ENCODE data around the gene BCL7A. TPM values are rescaled to one million over a fixed set of nuclear protein-coding genes. Genes with fewer than 3 reads are reported as not detected.

Gene BCL7A
- polyA plus RNA-seq, 1 donor, result 16.8 TPM

DNA sequence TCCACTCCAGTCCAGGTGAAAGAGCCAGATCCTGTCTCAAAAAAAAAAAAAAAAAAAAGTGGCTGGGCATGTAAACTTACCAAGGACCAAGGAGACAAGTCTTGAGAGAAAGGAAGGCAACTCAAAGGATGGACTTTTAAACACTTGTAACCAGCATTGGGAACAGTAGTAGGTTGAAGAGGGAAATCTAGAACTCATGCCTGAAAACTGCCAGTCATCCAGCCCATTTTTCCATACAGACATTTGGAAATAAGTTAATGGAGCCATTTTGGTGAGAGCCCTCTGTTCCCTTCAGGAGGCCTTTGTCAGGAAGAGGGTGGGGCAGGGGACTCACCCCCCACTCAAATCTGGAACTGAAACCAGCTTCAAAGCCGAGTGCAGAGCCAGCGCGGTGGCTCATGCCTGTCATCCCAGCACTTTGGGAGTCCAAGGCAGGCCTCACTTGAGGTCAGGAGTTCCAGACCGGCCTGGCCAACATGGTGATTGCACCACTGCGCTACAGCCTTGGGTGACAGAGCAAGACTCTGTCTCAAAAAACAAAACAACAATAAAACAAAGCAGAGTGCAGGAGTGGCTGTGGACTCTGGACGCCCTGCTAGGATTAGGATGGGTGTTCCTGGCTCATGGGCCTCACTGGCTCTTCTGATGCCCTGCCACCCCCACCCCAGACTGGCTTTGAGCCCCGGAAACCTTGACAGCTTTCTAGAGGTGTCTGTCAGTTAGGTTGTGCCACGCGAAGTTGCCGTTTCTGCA lies 55.2 kb downstream of the BCL7A start:
- no peak for DNase-seq (ENCODE audit: low read depth)

DNA sequence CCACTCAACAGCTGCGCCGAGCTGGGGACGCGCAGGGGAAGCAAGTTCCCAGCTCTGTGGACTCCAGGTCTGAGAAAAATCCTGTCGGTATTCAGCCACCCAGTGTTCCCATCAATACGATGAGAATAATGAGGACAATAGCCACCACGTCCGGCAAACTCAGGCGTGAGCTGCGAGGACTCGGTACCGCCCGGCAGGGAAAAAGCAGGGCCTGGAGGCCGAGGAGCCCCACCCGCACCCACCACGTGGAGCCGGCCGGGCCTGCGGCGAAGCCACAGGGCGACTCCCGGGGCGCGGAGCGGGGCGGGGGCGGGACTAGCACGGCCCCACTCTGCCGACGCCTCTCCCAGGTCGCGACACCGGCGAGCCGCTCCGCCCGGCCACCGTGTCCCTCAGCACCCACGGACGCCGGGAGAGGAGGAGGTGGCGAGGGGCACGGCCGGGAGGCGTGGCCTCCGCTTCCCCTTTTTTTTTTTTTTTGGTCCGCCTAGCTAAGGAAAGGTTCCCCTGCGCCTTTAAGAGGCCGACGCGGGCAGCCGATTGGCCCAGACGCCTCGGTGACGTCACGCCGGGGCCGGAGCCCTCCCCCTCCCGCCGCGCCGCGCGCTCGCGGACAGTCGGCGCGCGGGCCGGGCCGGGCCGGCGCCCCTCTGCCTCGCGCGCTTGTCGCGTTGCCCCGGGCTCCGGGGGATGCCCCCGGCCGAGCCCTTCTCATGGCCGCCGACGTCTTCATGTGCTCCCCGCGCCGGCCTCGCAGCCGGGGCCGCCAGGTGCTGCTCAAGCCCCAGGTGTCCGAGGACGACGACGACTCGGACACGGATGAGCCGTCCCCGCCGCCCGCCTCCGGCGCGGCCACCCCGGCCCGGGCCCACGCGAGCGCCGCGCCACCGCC lies 56.7 kb downstream of the BCL7A start, which contains the start of gene MLXIP:
MLXIP (plus strand) TSS at position 616 of the 892 bp plus-strand sequence; CDS start at position 714, 98 bp downstream.
- peak; percentile 78 for DNase-seq (ENCODE audit: low read depth)

DNA sequence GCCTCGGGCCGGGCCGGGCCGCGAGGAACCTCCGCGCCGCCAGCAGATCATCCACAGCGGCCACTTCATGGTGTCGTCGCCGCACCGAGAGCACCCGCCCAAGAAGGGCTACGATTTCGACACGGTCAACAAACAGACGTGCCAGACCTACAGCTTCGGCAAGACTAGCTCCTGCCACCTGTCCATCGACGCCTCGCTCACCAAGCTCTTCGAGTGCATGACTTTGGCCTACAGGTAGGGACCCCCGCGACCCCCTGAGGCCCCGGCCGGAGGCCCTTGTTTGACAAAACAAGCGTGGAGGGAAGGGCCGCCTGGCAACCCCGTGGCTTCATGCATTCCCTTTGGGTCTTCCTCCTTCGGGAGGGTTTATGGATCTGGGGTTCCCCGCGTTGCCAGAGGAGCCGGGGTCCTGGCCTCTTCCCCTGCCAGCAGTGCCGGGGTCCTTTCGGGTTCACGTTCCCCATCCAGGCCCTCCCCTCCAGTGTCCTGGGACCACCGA lies 57.4 kb downstream of the BCL7A start:
- DNase-seq (ENCODE audit: low read depth), result no peak

DNA sequence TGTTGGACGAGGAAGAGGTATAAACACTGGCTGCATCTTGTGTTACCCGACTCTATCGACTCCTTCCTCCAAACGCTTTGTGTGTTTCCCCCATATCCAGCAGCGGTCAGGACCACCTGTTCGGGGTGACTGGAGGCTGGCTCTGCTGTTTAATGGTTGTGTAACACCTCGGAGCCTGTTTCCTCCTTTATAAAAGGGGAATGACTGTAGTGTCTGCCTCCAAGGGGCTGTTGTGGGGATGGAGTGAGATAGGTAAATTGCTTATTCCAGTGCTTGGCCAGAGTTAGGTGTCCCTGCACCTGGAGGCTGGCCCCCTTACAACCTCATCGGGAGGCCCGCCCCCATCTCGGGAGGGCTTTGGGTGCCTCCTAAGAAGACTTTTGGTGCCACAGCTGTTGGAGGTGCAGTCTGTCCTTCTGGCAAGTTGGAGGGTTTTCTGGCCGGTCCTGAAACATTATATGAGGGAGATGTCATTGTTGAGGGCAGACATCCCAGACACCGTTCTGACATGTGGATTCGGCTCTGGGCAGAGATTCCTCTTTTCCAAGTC lies 57.9 kb downstream of the BCL7A start:
- DNase-seq (ENCODE audit: low read depth), result no peak

DNA sequence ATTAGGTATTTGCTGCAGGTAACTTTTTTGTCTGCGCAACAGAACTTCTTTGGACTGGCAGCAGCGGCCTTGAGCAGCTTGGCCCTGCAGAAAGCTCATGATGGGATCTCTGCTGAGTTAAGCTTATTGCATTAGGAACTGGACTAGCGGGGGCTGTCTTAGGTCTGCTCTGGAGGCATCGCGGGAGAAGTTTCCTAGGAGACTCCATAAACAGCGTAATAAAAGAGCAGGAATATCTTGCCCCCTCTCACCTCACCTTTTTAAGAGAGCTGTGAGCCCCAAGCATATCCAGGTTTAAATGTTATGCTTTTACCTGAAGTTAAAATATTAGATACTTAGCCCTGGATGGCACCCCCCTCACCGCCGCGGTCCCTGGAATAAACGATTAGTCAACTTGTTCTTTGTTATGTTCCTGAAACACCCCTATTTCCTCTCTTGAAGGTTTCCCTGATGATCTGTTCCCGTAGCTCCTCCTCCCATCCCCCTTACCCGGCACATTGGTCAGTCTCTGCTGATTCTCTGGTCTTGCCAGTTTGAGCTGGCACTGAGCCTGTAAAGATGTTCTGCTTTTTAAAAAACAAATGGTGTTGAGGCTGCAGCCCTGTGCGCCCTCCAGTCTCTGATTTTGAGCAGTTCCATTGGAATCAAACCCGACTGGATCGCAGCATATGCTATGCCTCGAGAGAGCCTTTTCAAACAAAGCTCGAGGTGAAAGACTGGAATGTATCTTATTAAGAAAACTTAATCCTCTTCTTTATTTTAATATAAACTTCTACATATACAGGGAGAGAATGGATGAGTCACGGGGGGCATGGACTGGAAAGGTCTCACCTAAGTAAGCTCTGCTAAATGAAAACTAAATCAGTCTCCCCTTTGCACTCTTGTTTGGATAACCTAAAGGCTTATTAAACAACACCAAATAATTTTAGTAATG lies 58.7 kb downstream of the BCL7A start:
- no peak for DNase-seq (ENCODE audit: low read depth)

DNA sequence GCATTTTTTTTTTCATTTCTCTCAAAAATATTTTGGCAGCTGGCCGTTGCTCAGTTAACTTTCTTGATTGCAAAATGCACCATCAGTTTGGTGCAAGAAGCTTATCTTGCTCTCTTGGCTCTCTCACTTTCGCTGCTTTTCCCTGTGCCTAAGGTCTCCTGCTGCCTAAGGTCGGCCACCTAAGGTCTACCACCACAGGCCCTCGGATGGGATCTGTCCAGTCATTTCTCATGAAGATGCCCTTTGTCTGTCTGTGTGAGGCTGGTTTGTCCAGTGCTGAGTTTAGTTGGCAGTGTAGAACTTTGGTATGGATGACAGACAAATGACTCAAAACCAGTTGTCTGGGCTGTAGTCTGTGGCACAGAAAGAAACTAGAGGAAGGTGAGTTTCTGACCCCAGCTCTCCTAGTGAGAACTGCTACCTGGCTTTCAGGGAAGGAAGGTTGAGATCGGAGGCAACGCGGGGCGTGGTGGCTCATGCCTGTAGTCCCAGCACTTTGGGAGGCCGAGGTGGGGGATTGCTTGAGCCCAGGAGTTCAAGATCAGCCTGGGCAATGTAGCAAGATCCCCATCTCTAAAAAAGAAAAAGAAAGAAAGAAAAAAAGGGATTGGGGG lies 59.5 kb downstream of the BCL7A start:
- no peak for DNase-seq (ENCODE audit: low read depth)

DNA sequence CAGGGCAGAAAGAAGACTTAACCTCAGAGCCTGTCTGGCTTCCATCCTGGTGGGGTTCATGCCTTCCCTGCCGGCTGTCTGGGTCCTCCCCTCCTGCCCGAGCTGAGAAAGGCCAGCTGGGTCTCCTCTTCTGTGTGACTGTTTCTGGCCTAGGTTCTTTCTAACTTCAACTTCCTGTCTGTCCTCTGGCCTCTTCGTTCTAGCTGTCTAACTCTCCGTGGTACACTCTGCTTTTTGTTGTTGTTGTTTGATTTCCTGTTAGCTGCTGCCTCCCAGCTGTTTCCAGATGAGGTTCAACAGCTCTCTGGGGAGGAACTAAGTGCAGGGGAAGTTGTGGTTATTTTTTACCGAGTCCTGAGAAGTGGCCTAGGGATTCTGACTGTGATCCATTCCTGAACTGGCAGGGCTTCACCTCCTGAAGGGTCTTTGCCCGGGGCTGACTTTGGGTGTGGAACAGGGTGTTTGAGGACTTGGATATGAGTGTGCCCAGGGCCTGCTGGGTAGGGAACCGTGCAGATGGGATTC lies 60.1 kb downstream of the BCL7A start:
- DNase-seq (ENCODE audit: low read depth), result peak; percentile 47

DNA sequence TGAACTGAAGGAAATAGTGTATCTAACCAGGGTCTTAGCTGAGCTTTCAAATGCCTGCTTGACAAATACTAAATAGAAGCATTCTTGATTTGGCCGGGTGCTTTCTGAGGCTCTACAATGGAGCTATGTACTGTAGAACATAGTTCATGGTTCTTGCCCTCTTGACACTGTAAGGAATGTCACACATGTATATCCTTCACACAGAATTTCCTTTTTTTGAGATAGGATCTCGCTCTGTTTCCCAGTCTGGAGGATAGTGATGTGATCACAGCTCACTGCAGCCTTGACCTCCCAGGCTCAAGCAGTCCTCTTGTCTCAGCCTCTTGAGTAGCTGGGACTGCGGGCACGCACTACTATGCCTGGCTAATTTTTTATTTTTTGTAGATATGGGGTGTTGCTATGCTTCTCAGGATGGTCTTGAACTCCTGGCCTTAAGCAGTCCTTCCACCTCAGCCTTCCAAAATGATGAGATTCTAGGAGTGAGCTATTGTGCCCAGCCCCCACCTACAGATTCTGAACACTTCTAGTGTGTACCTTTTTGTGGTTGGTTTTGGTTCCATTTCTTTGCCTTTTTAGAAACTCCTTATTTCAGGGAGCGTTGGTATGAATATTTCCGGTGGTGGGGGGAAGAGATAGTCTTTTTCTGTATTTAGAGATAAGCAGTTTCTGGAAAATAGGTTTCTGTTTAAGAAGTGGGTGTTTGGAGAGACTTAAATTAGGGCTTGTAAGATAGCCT lies 61.1 kb downstream of the BCL7A start:
- DNase-seq (ENCODE audit: low read depth), result no peak

DNA sequence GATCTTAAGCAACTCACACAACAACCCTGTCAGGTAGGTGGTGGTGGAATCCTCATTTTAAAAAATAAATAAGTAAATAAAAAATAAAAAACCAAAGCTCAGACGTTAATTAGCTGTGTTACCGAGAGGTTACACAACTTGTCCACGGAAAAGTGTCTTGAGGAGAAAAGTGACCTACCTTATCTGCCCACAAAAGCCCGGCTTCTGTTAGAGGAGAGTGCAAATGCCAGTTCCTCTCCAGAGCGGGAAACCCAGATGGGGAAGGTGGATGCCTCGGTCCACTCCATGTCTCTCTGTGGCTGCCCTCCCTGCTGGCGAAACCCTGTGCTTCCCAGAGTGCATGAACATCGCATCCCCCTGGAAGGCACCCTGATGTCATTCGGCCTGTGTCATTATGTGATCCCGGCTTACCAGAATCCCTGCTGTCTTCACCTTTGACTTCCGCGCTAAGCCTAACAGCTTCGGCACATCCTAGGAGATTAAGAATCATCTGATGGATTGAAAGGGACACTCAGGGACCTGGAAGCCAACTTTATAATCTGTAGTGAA lies 63.2 kb downstream of the BCL7A start:
- no peak for DNase-seq (ENCODE audit: low read depth)

DNA sequence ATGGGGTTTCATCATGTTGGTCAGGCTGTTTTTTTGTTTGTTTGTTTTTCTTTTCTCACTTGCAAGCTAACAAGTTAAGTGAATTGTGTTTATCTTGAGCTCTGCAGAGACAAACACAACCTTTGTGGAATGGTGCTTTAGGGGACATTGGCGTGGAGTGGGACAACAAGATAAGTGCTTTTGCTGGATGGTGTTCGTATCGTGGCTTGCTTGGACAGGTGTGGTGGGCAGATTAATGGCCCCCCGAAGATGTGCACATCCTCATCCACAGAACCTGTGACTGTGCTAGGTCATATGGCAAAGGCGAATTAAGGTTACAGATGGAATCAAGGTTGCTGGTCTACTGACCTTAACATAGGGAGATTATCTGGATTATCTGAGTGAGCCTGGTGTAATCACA lies 63.9 kb downstream of the BCL7A start:
- no peak for DNase-seq (ENCODE audit: low read depth)

DNA sequence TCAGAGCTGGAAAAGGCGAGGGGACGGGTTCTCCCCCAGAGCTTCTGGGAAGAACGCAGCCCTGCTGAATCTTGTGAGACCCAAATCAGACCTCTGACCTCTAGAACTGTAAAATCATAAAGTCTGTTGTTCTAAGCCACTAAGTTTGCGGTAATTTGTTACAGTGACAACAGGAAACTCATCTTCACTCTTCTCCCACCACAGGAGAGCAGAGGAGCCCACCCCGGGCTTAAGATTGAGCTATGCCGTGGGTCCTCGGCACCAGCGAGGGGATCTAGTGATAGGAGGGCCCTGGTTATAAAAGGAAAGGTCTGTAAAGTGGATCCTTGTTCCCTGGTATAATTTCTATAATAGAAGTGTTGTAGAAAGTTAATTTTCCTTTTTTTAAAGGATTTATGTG lies 64.4 kb downstream of the BCL7A start:
- DNase-seq (ENCODE audit: low read depth), result no peak

DNA sequence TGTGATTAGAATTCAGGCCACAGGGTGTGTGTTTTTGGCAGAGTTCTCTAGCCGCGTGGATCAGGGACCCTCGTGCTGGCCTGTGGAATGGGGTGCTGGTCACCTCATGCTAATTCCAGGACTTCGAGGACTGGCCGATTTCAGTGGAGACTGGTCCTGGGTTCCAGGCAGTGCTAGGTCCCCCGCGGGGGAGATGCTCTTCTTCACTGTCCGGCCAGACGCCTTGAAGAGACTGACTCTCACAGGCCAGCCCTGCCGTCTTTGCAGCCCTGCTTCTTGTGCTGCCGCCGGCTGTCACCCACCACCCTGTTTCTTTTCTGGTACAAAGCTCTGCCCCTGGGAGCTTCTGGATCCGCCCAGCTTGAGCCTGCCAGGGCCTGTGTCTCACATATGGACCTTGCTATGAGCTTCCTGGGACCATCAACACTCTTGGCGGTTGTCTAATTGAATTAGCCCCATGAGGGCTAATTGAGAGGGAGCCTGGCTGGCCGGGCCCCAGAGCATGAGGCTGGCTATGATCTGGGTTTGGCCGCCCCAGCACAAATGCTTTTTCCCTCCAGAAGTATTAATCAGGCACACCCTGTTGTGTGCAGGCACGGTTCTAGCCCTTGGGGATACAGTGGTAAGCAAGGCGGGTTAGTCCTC lies 65.1 kb downstream of the BCL7A start:
- no peak for DNase-seq (ENCODE audit: low read depth)

DNA sequence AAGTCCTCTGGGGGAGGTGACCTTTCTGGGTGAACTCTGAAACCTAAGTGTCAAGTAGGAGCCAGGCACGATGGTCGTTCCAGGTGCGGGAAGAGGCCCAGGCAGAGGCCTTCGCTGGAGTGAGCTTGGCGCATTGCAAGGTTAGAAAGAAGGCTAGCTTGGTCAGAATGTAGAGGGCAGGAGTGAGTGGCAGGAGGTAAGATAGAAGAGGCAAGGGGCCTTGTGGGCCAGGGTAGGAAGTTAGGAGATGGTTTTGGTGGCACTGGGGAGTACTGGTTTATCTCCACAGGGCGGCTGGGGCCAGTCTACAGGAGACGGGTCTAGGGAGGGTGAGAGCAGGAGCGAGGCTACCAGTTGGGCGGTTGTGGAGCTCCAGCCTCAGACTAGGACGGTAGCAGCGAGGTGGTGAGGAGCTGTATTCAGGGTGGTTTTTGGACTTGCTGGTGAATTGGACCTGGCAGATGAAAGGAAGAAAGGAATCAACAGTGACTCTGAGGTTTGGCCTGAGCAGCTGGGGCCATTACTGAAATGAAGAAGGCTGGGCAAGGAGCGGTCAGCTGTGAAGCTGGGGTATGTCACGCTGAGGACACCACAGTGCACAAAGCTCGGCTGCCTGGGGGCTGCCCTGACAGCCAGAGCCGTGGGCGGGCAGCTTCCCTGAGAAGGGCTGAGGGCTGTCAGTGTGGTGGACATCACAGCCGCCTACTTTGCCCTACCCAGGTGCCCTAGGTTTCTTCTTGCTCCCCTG lies 65.9 kb downstream of the BCL7A start:
- DNase-seq (ENCODE audit: low read depth), result no peak

DNA sequence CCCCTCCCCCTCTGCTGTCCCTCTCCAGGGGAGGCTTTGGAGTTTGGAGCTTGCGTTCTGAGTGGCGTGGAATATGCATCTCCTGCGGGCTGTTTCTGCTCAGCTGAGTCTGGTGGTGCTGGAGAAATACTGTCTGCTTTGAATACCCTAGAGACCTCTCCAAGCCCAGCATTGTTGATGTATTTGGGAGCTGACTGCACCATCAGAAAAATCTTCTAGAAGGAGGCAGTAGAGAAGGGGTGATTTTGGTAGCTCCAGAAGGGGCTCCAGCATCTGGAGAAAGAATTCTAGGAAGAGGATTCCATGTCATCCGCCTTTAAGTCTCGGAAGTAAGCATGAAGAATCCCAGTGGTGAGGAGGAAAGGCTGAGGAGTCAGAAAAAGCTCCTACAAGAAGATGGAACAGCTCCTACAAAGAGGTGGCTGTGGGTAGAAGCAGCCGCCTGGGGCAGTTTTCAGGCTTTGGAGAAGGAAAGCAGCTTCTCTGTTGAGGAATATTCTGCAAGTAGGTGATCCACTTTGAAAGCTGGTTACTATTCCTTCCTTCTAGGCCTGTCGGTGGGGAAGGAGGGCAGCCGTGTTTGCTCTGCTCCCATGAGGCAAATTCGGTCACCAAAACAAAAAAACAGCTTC lies 66.6 kb downstream of the BCL7A start:
- DNase-seq (ENCODE audit: low read depth), result no peak

DNA sequence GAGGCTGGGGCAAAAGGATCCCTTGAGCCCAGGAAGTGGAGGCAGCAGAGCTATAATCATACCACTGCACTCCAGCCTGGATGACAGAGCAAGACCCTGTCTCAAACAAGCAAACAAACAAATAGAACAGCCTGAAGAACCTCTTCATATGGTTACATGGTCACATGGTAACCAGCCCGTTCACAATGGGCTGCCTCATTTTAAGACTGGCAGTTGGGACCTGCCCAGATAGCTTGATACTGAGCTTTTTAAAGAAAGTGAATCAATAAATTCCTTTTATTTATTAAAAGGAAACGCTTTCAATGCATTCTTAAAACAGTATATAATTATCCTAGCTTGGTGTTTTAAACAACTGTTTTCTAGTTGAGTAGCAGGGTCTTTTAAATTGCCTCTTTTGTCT lies 67.4 kb downstream of the BCL7A start:
- DNase-seq (ENCODE audit: low read depth), result no peak

DNA sequence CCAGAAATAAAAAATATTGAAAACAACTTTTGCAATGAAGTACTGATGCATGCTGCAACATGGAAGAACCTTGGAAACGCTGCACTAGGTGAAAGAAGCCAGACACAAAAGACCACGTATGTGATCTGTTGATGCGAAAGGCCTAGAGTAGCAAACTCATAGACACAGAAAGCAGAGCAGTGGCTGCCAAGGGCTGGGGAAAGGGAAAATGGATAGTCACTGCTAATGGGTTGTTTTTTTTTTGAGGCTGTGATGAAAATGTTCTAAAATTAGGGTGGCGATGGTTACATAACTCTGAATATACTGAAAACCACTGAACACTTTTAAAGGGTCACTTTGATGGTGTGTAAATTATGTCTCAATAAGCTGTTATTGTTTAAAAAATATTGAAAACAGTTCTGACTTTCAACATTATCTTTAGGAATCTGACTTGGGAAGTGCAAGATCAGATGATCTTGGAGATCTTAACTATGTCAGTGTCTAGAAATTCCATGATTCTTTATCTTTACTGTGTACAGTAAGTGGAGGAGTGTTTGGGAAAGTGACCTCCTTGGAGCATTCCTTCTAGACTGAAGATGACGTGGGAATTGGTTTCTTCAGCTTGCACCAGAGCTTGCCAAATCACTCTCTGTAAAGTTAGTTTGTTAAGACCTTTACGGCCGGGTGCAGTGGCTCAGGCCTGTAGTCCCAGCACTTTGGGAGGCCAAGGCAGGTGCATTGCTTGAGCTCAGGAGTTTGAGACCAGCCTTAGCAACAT lies 69.3 kb downstream of the BCL7A start:
- no peak for DNase-seq (ENCODE audit: low read depth)

Data from forelimb muscle (tissue), 1 donor.